CD14-positive monocyte (primary cell): Measurements from ENCODE around the gene ASF1B. TPM values are rescaled to one million over a fixed set of nuclear protein-coding genes. Genes with fewer than 3 reads are reported as not detected.

Source experiments
- DNase-seq, 3 donors: peaks; one replicate each; pipeline ENCODE4 v3.0.0-alpha.2; 2011 to 2022
- H2AFZ ChIP-seq: 2 replicates; pipeline ENCODE4 v1.6.0; 2012; ENCODE audit warnings: mild to moderate bottlenecking, low read depth, low read length, inconsistent platforms; ENCODE audit not compliant: insufficient read depth, poor library complexity, severe bottlenecking
- H3K27ac ChIP-seq, 2 donors: 1 replicate in 1 of 2; 2 replicates in 1 of 2; pipeline ENCODE4 v1.5.1; 2012 to 2013; ENCODE audit warnings: low read length in 2 of 2, control low read depth in 1 of 2, inconsistent platforms in 1 of 2, low read depth in 1 of 2, mild to moderate bottlenecking in 1 of 2
- H3K27me3 ChIP-seq, 2 donors: one replicate each; pipeline versions ENCODE4 v1.6.0 to v1.6.1; 2011 to 2013; ENCODE audit warnings: low read length in 2 of 2; ENCODE audit not compliant: control insufficient read depth in 2 of 2, insufficient read depth in 2 of 2
- H3K36me3 ChIP-seq, 2 donors: replicated peaks in 1 of 2; 1 replicate in 1 of 2; 2 replicates in 1 of 2; pipeline versions ENCODE4 v1.5.1 to v1.6.1; 2012 to 2013; ENCODE audit warnings: low read length in 2 of 2, control low read depth in 1 of 2, inconsistent platforms in 1 of 2, mild to moderate bottlenecking in 1 of 2; ENCODE audit not compliant: insufficient read depth in 2 of 2, control insufficient read depth in 1 of 2
- H3K4me1 ChIP-seq, 2 donors: 1 replicate in 1 of 2; 2 replicates in 1 of 2; pipeline versions ENCODE4 v1.5.1 to v1.6.1; 2012 to 2013; ENCODE audit warnings: low read length in 2 of 2, control low read depth in 1 of 2, inconsistent platforms in 1 of 2, mild to moderate bottlenecking in 1 of 2, moderate library complexity in 1 of 2; ENCODE audit not compliant: insufficient read depth in 2 of 2, control insufficient read depth in 1 of 2
- H3K4me2 ChIP-seq: replicated peaks from 2 replicates; pipeline ENCODE3; 2012; ENCODE audit warnings: low read length, moderate library complexity, mild to moderate bottlenecking; ENCODE audit not compliant: poor library complexity, severe bottlenecking; ENCODE audit errors: extremely low read depth
- H3K4me3 ChIP-seq, 3 experiments: fragments of 200-600 bp in 1 of 3; sonication (generic) in 1 of 3; replicated peaks in 1 of 3; 1 replicate in 2 of 3; 2 replicates in 1 of 3; pipeline ENCODE4 v1.5.1; 2011 to 2013; ENCODE audit warnings: low read length in 3 of 3, mild to moderate bottlenecking in 3 of 3, control low read depth in 2 of 3, low read depth in 2 of 3, inconsistent platforms in 1 of 3, moderate library complexity in 1 of 3
- H3K79me2 ChIP-seq: 2 replicates; pipeline ENCODE4 v1.6.0; 2012; ENCODE audit warnings: mild to moderate bottlenecking, control low read depth, inconsistent platforms, low read length, moderate library complexity; ENCODE audit not compliant: insufficient read depth
- H3K9ac ChIP-seq: 2 replicates; pipeline ENCODE4 v1.6.0; 2017; ENCODE audit warnings: low read length, mild to moderate bottlenecking; ENCODE audit not compliant: insufficient read depth, poor library complexity, severe bottlenecking
- H3K9me3 ChIP-seq, 2 donors: replicated peaks in 1 of 2; 1 replicate in 1 of 2; 2 replicates in 1 of 2; pipeline versions ENCODE4 v1.5.1 to v1.6.1; 2012 to 2013; ENCODE audit warnings: low read length in 2 of 2, control low read depth in 1 of 2; ENCODE audit not compliant: control insufficient read depth in 1 of 2, insufficient read depth in 1 of 2
- H4K20me1 ChIP-seq: 2 replicates; pipeline ENCODE4 v1.6.0; 2012; ENCODE audit warnings: mild to moderate bottlenecking, low read length, control low read depth, moderate library complexity; ENCODE audit not compliant: insufficient read depth
- H3K27ac Mint-ChIP-seq, 7 donors: one replicate each; pipeline ENCODE4 v1.8.0; 2020; ENCODE audit warnings: mild to moderate bottlenecking in 7 of 7, mixed read lengths in 7 of 7, moderate library complexity in 6 of 7, inconsistent platforms in 2 of 7
- H3K27me3 Mint-ChIP-seq, 3 donors: one replicate each; pipeline ENCODE4 v1.8.0; 2021 to 2022; ENCODE audit warnings: low read depth in 3 of 3, mild to moderate bottlenecking in 3 of 3, mixed read lengths in 3 of 3, moderate library complexity in 3 of 3, inconsistent platforms in 1 of 3
- H3K36me3 Mint-ChIP-seq, 2 donors: one replicate each; pipeline ENCODE4 v1.8.0; 2020; ENCODE audit warnings: mixed read lengths in 2 of 2, inconsistent platforms in 1 of 2, mild to moderate bottlenecking in 1 of 2
- H3K4me1 Mint-ChIP-seq: one replicate; pipeline ENCODE4 v1.8.0; 2020; ENCODE audit warnings: mild to moderate bottlenecking, mixed read lengths
- H3K4me3 Mint-ChIP-seq, 2 donors: one replicate each; pipeline ENCODE4 v1.8.0; 2020; ENCODE audit warnings: mild to moderate bottlenecking in 2 of 2, mixed read lengths in 2 of 2, moderate library complexity in 1 of 2
- H3K9me3 Mint-ChIP-seq, 7 donors: one replicate each; pipeline ENCODE4 v1.8.0; 2020 to 2022; ENCODE audit warnings: mixed read lengths in 7 of 7, mild to moderate bottlenecking in 6 of 7, moderate library complexity in 6 of 7, inconsistent platforms in 2 of 7
- WGBS: methylation state at CpG from one replicate; pipeline ENCODE4 v1.1.5; 2013; ENCODE audit warnings: missing lambda C conversion rate; ENCODE audit not compliant: insufficient coverage; 5-methylcytosine and 5-hydroxymethylcytosine counted together
- intact Hi-C, 2 donors: fragments of 100-400 bp; cut with micrococcal nuclease; formaldehyde crosslinking; loops; one replicate each; pipeline versions ENCODE4 v1.15.0 to v1.15.1; 2023
- polyA plus RNA-seq, 3 donors: library from polyadenylated mRNA; depleted of rRNA in 1 of 3; unstranded in 2 of 3; stranded (reverse) in 1 of 3; fragments of 300-500 nt in 2 of 3; fragments of >200 nt in 1 of 3; fragmentation: Illumina TruSeq in 2 of 3; gene quantifications; 1 replicate in 2 of 3; 2 replicates in 1 of 3; pipeline ENCODE4 v1.2.3, GENCODE V29; 2012 to 2021
- TF ChIP-seq, protein P1 (sequence below): fragments of 200-600 bp; IDR thresholded peaks from one replicate; pipeline ENCODE4 v1.8.0; 2022; ENCODE audit warnings: antibody characterized with exemption, mild to moderate bottlenecking

The ASF1B gene
- polyA plus RNA-seq, 3 donors, result 6.3 to 13.4 (median 9.2) TPM

GRCh38 chr19:14162871-14163297 is 26.5 kb upstream of the ASF1B start:
- Histone ChIP-seq H3K27me3 (peaks cover 0 to 2% of the 10 kb centered on the region in 2 donors), H4K20me1 (peaks cover 18% of the 10 kb centered on the region), H3K36me3 (peaks cover 7% of the 10 kb centered on the region in 2 donors), H2AFZ (no peak overlapping the region), H3K4me1 (peaks cover 20 to 24% of the 10 kb centered on the region in 2 donors), H3K79me2 (no peaks in the 10 kb centered on the region), H3K9ac (no peak overlapping the region), H3K4me2 (no peak overlapping the region), H3K27ac (no peak overlapping the region), H3K4me3 (no peak overlapping the region), H3K9me3 (no peaks in the 10 kb centered on the region)
- no peak overlapping the region for H3K27ac Mint-ChIP-seq
- no peak overlapping the region for H3K4me3 Mint-ChIP-seq
- H3K27me3 Mint-ChIP-seq, result peaks cover 8 to 18% (median 10%) of the 10 kb centered on the region in 3 donors
- WGBS, result 98% methylated on average over 38 of the region's 38 CpGs
- intact Hi-C loops, result no loop called here
- peaks cover 3 to 11% of the 10 kb centered on the region in 2 donors for H3K36me3 Mint-ChIP-seq
- peaks cover 0 to 2% (median 0%) of the 10 kb centered on the region in 7 donors for H3K9me3 Mint-ChIP-seq
- DNase-seq, result no peak
- TF ChIP-seq, protein P1, sequence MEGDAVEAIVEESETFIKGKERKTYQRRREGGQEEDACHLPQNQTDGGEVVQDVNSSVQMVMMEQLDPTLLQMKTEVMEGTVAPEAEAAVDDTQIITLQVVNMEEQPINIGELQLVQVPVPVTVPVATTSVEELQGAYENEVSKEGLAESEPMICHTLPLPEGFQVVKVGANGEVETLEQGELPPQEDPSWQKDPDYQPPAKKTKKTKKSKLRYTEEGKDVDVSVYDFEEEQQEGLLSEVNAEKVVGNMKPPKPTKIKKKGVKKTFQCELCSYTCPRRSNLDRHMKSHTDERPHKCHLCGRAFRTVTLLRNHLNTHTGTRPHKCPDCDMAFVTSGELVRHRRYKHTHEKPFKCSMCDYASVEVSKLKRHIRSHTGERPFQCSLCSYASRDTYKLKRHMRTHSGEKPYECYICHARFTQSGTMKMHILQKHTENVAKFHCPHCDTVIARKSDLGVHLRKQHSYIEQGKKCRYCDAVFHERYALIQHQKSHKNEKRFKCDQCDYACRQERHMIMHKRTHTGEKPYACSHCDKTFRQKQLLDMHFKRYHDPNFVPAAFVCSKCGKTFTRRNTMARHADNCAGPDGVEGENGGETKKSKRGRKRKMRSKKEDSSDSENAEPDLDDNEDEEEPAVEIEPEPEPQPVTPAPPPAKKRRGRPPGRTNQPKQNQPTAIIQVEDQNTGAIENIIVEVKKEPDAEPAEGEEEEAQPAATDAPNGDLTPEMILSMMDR, result no peak
- peaks cover 23% of the 10 kb centered on the region for H3K4me1 Mint-ChIP-seq

DNA sequence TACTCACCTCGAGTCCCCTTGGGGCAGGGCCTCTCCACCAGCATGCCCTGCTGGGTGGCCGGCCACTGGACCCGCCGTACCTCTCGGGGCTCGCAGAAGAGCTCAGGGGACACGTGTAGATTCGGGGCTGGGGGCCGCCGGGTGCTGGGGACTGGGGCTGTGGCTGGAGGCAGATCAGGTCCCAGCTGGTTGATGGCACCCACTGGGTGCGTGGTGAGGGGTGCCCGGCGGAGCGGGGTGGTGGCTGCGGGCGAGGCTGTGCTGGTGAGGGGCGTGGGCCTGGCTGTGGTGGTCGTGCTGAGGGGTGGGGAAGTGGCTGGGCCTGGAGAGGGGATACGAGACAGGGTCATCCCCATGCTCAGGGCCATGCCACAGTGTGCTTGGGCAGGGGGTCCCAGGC is 24.9 kb upstream of the ASF1B start:
- peaks cover 7 to 8% of the 10 kb centered on the region in 2 donors for H3K4me1 ChIP-seq
- no peaks in the 10 kb centered on the region for H3K9me3 ChIP-seq
- Mint-ChIP-seq H3K27me3 (peaks cover 5 to 11% (median 8%) of the 10 kb centered on the region in 3 donors), H3K4me1 (peaks cover 9% of the 10 kb centered on the region), H3K36me3 (peaks cover 16 to 23% of the 10 kb centered on the region in 2 donors), H3K4me3 (no peak overlapping the region), H3K27ac (no peak overlapping the region), H3K9me3 (peaks cover 0 to 2% (median 0%) of the 10 kb centered on the region in 7 donors)
- H3K4me3 ChIP-seq, result no peak overlapping the region
- no peak overlapping the region for H2AFZ ChIP-seq
- H3K36me3 ChIP-seq, result peaks cover 20 to 22% of the 10 kb centered on the region in 2 donors
- H3K79me2 ChIP-seq, result no peaks in the 10 kb centered on the region
- intact Hi-C loops, result no loop called here
- no peak overlapping the region for H3K27ac ChIP-seq
- H4K20me1 ChIP-seq, result peaks cover 18% of the 10 kb centered on the region
- H3K27me3 ChIP-seq, result peaks cover 0 to 2% of the 10 kb centered on the region in 2 donors
- TF ChIP-seq, protein P1, result no peak
- H3K4me2 ChIP-seq, result no peak overlapping the region
- no peak for DNase-seq
- H3K9ac ChIP-seq, result no peak overlapping the region
- 93% methylated on average over 18 of the region's 19 CpGs for WGBS
